ENCODE data around the gene PCMT1. TPM values are rescaled to one million over a fixed set of nuclear protein-coding genes. Genes with fewer than 3 reads are reported as not detected.

The PCMT1 gene
- total RNA-seq, 2 donors from 2014 or later = 77.6 to 114 TPM

GRCh38 chr6:149809798-149810197 lies 60.3 kb downstream of the PCMT1 start:
- Histone ChIP-seq H3K4me3 (no peak overlapping the region), H3K36me3 (no peaks in the 10 kb centered on the region), H3K4me1 (replicated peaks) (no peaks in the 10 kb centered on the region), H3K9me3 (no peaks in the 10 kb centered on the region), H3K27me3 (replicated peaks; ENCODE audit: insufficient read depth) (no peaks in the 10 kb centered on the region), H3K27ac (no peak overlapping the region)
- TF ChIP-seq POLR2AphosphoS5 (IDR thresholded peaks at IDR 0.05) (no peak), CTCF (IDR thresholded peaks at IDR 0.05) (no peak), POLR2A (IDR thresholded peaks at IDR 0.05) (no peak)
- WGBS = 93% methylated on average over 2 of the region's 2 CpGs
- no peak for DNase-seq (ENCODE audit: low spot score)
- intact Hi-C loops (cut with DNase I) = no loop called here

GRCh38 chr6:149813351-149813750 lies 63.8 kb downstream of the PCMT1 start:
- Histone ChIP-seq H3K27me3 (replicated peaks; ENCODE audit: insufficient read depth) (no peaks in the 10 kb centered on the region), H3K27ac (no peak overlapping the region), H3K9me3 (no peaks in the 10 kb centered on the region), H3K36me3 (no peaks in the 10 kb centered on the region), H3K4me1 (replicated peaks) (no peaks in the 10 kb centered on the region), H3K4me3 (no peak overlapping the region)
- 94% methylated on average over 3 of the region's 3 CpGs for WGBS
- DNase-seq (ENCODE audit: low spot score) = no peak
- intact Hi-C loops (cut with DNase I) = no loop called here
- TF ChIP-seq POLR2AphosphoS5 (IDR thresholded peaks at IDR 0.05) (no peak), CTCF (IDR thresholded peaks at IDR 0.05) (no peak), POLR2A (IDR thresholded peaks at IDR 0.05) (no peak)

GRCh38 chr6:149815788-149816187 lies 66.2 kb downstream of the PCMT1 start:
- 93% methylated on average over 4 of the region's 4 CpGs for WGBS
- DNase-seq (ENCODE audit: low spot score) = no peak
- no peaks in the 10 kb centered on the region for H3K27me3 ChIP-seq (replicated peaks; ENCODE audit: insufficient read depth)
- intact Hi-C loops (cut with DNase I) = no loop called here
- TF ChIP-seq POLR2A (IDR thresholded peaks at IDR 0.05) (no peak), POLR2AphosphoS5 (IDR thresholded peaks at IDR 0.05) (no peak), CTCF (IDR thresholded peaks at IDR 0.05) (no peak)
- no peaks in the 10 kb centered on the region for H3K4me1 ChIP-seq (replicated peaks)
- H3K27ac ChIP-seq = no peak overlapping the region
- H3K9me3 ChIP-seq = no peaks in the 10 kb centered on the region
- no peak overlapping the region for H3K4me3 ChIP-seq
- no peaks in the 10 kb centered on the region for H3K36me3 ChIP-seq

- WGBS = 94% methylated on average over 7 of the region's 7 CpGs
- Histone ChIP-seq H3K36me3 (no peaks in the 10 kb centered on the region), H3K9me3 (no peaks in the 10 kb centered on the region), H3K27ac (no peak overlapping the region), H3K4me1 (replicated peaks) (no peaks in the 10 kb centered on the region), H3K27me3 (replicated peaks; ENCODE audit: insufficient read depth) (no peaks in the 10 kb centered on the region), H3K4me3 (no peak overlapping the region)
- no peak for DNase-seq (ENCODE audit: low spot score)
- TF ChIP-seq POLR2A (IDR thresholded peaks at IDR 0.05) = no peak
- TF ChIP-seq CTCF (IDR thresholded peaks at IDR 0.05) = no peak
- no peak for TF ChIP-seq POLR2AphosphoS5 (IDR thresholded peaks at IDR 0.05)
- intact Hi-C loops (cut with DNase I) = no loop called here
These were observed 71.0 kb downstream of the PCMT1 start for GRCh38 chr6:149820506-149820905.

- no peak for DNase-seq (ENCODE audit: low spot score)
- intact Hi-C loops (cut with DNase I) = no loop called here
These were observed 72.0 kb downstream of the PCMT1 start for GRCh38 chr6:149821492-149821891.

More at GRCh38 chr6:149821492-149821891, 72.0 kb downstream of the PCMT1 start:
- WGBS = 91% methylated on average over 1 of the region's 1 CpG
- H3K9me3 ChIP-seq = no peaks in the 10 kb centered on the region
- H3K36me3 ChIP-seq = no peaks in the 10 kb centered on the region
- no peak overlapping the region for H3K4me3 ChIP-seq
- no peaks in the 10 kb centered on the region for H3K4me1 ChIP-seq (replicated peaks)
- no peaks in the 10 kb centered on the region for H3K27me3 ChIP-seq (replicated peaks; ENCODE audit: insufficient read depth)
- H3K27ac ChIP-seq = no peak overlapping the region
- no peak for TF ChIP-seq POLR2AphosphoS5 (IDR thresholded peaks at IDR 0.05)
- TF ChIP-seq CTCF (IDR thresholded peaks at IDR 0.05) = no peak
- TF ChIP-seq POLR2A (IDR thresholded peaks at IDR 0.05) = no peak
